NCI-H1694 (cell line): Measurements from ENCODE around the gene MT1B.
"Not testable (repeated sequence)": the region's sequence is repeated elsewhere in the genome, so short reads cannot be mapped to it uniquely, and the experiment has no call there.

Experiments
- DNase-seq: peaks from one replicate; lab custom pipeline; 2025; lab: John Stamatoyannopoulos, UW

The MT1B gene

GRCh38 chr16:56667581-56668571 lies 16.2 kb downstream of the MT1B start, which contains the start of gene MT1G:
MT1G (minus strand) TSS chr16:56668065; CDS start chr16:56667993, 72 bp downstream.
- DNase-seq, result no peak

- no peak for DNase-seq
Observed at GRCh38 chr16:56669005-56669839, 17.5 kb downstream of the MT1B start, which contains the start of gene MT1H. MT1H (plus strand) TSS chr16:56669814; CDS start chr16:56669885, 71 bp downstream.

- DNase-seq, result no peak
Observed at GRCh38 chr16:56669840-56670619, 18.3 kb downstream of the MT1B start.

- DNase-seq, result no peak
Observed at GRCh38 chr16:56670620-56670934, 18.9 kb downstream of the MT1B start.

- DNase-seq, result not testable (repeated sequence)
Observed at GRCh38 chr16:56671691-56672090, 20.0 kb downstream of the MT1B start.

- not testable (repeated sequence) for DNase-seq
Observed at GRCh38 chr16:56672171-56672570, 20.5 kb downstream of the MT1B start.

GRCh38 chr16:56672761-56673536 lies 21.3 kb downstream of the MT1B start:
- no peak for DNase-seq

GRCh38 chr16:56673921-56674320 lies 22.2 kb downstream of the MT1B start:
- DNase-seq, result no peak

- DNase-seq, result not testable (repeated sequence)
Observed at GRCh38 chr16:56674570-56674969, 22.9 kb downstream of the MT1B start.

- no peak for DNase-seq
Observed at GRCh38 chr16:56675685-56676210, 24.1 kb downstream of the MT1B start.

- DNase-seq, result no peak
Observed at GRCh38 chr16:56677474-56677873, 25.8 kb downstream of the MT1B start.

GRCh38 chr16:56679078-56679730 lies 27.5 kb downstream of the MT1B start:
- no peak for DNase-seq

- DNase-seq, result no peak
Observed at GRCh38 chr16:56679818-56680217, 28.1 kb downstream of the MT1B start.

- peak; percentile 81 for DNase-seq
Observed at GRCh38 chr16:56681939-56682702, 30.4 kb downstream of the MT1B start, which contains the start of gene MT1X. MT1X (plus strand) TSS chr16:56682470; CDS start chr16:56682541, 71 bp downstream.

GRCh38 chr16:56682703-56683397 lies 31.2 kb downstream of the MT1B start:
- DNase-seq, result no peak

- DNase-seq, result no peak
Observed at GRCh38 chr16:56683424-56684172, 31.9 kb downstream of the MT1B start.

- no peak for DNase-seq
Observed at GRCh38 chr16:56684256-56684925, 32.7 kb downstream of the MT1B start.
